Measurements from ENCODE around the gene DOCK8.
"Not testable (repeated sequence)": the region's sequence is repeated elsewhere in the genome, so short reads cannot be mapped to it uniquely, and the experiment has no call there.

DOCK8 gene

DNA sequence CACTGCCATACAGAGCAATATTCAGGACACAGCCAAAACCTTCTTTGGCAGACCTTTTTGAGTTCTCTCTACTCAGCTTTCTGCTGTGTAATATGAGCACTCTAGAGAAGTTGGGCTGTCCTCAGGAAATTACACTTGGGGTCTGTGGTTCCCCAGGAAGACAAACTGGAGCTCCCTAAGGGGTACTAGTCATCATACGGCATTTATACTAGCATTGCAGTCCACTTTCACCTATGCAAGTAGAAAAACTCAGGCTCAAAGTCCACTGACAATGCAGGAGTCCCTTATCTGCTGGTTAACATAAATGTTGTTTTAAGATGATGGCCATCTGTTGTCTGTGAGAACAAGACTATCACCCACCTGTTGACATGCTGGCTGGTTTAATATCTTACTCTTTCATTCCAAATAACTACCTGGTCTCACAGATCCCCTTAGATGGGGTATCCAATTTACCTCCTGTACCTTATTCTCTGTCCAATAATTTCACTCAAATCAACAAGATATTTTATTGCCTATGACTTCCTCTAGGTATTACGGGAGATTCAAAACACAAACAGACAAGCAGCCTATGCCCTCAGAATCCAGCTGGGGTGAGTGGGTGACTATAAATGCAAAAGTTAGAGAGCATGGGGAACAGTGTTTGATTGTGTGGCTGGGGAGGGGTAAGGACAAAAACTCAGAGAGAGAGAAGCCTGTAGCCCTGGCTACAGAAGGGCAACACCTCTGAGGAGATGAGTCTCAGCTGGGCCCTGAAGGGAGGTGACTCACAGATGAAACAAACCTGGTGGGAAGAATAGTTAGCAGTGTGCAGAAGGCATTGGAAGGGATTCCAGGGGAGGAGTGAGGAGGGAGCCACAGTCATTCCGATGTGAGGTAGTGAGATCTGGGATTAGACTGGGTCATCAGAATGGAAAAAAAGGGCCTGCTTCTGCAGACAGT, 10.2 kb downstream of the DOCK8 start:
- H2AFZ ChIP-seq (ENCODE audit: low read length, unreplicated experiment) = no peak overlapping the region
- no peak overlapping the region for H3K4me3 ChIP-seq (ENCODE audit: low read depth, low read length)
- no peak overlapping the region for H3K27ac ChIP-seq (ENCODE audit: low read depth, low read length)
- H3K4me1 ChIP-seq (ENCODE audit: control insufficient read depth, insufficient read depth, low read length, unreplicated experiment) = no peaks in the 10 kb centered on the region
- no peaks in the 10 kb centered on the region for H3K79me2 ChIP-seq (ENCODE audit: control insufficient read depth, insufficient read depth, low read length, unreplicated experiment)
- no peaks in the 10 kb centered on the region for H3K36me3 ChIP-seq (ENCODE audit: insufficient read depth, low read length)
- peaks cover 60% of the 10 kb centered on the region for H3K27me3 ChIP-seq (ENCODE audit: insufficient read depth, low read length)

DNA sequence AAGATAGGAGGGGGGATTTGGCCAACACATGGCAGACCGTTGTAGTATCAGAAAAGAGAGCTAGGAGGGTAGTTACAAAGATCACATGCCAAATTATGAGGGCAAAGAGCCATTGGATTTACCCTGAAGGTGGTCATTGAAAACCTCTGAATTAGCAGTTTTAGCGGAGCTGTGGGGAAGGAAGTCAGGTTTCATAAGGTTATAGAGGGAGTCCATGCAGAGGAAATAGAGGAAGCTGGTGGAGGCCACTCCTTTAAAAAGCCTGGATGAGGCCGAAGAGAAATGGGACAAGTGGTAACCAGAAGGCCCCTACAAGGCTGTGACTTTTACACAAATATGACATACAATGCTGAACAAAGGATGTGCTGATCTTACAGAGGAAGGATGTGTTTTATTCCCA, 13.2 kb downstream of the DOCK8 start:
- Histone ChIP-seq H3K36me3 (ENCODE audit: insufficient read depth, low read length) (no peaks in the 10 kb centered on the region), H3K27ac (ENCODE audit: low read depth, low read length) (no peak overlapping the region), H3K79me2 (ENCODE audit: control insufficient read depth, insufficient read depth, low read length, unreplicated experiment) (no peaks in the 10 kb centered on the region), H3K4me3 (ENCODE audit: low read depth, low read length) (no peak overlapping the region), H2AFZ (ENCODE audit: low read length, unreplicated experiment) (no peak overlapping the region), H3K27me3 (ENCODE audit: insufficient read depth, low read length) (peaks cover 43% of the 10 kb centered on the region), H3K4me1 (ENCODE audit: control insufficient read depth, insufficient read depth, low read length, unreplicated experiment) (no peaks in the 10 kb centered on the region)

DNA sequence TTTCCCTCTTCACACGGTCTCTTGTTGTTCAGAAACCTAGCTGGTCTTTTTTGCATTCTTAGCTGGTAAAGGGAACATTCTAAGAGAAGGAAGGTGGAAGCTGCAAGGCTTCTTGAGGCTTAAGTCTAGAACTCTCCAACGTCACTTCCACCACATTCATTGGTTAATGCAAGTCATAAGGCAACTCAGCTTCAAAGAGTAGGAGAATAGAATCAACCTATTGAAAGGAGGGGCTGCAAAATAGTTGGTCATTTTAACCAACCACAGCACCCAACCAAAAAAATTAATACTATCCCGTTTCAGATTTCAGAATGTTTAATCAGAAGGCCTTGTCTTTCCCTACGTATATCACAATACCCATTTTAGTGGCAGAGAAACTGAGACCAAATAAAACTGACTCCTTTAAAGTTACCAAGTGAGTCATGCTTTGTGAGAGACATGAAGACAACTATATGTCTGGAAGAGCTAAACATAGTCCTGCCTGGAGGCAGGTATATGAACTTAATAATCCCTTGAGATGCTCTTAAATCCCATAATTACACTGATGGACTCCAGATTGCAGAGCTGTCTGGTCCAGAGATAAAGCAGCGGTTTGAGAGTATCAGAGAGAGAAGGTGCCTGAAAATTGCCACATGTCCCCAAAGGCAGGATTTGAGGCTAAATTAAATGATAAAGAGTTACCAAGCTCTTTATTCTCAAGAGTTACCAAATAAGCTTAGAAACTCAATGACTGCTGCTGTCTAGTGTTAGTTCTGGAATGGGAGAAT, 14.4 kb downstream of the DOCK8 start:
- no peaks in the 10 kb centered on the region for H3K36me3 ChIP-seq (ENCODE audit: insufficient read depth, low read length)
- no peak overlapping the region for H3K27ac ChIP-seq (ENCODE audit: low read depth, low read length)
- H3K27me3 ChIP-seq (ENCODE audit: insufficient read depth, low read length) = peaks cover 30% of the 10 kb centered on the region
- no peak overlapping the region for H3K4me3 ChIP-seq (ENCODE audit: low read depth, low read length)
- no peaks in the 10 kb centered on the region for H3K4me1 ChIP-seq (ENCODE audit: control insufficient read depth, insufficient read depth, low read length, unreplicated experiment)
- no peaks in the 10 kb centered on the region for H3K79me2 ChIP-seq (ENCODE audit: control insufficient read depth, insufficient read depth, low read length, unreplicated experiment)
- H2AFZ ChIP-seq (ENCODE audit: low read length, unreplicated experiment) = no peak overlapping the region

DNA sequence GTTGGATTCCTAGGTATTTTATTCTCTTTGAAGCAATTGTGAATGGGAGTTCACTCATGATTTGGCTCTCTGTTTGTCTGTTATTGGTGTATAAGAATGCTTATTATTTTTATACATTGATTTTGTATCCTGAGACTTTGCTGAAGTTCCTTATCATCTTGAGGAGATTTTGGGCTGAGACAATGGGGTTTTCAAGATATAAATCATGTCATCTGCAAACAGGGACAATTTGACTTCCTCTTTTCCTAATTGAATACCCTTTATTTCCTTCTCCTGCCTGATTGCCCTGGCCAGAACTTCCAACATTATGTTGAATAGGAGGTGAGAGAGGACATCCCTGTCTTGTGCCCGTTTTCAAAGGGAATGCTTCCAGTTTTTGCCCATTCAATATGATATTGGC, 17.0 kb downstream of the DOCK8 start:
- not testable (repeated sequence) for H3K4me1 ChIP-seq (ENCODE audit: control insufficient read depth, insufficient read depth, low read length, unreplicated experiment); H3K4me3 ChIP-seq (ENCODE audit: low read depth, low read length); H2AFZ ChIP-seq (ENCODE audit: low read length, unreplicated experiment); H3K36me3 ChIP-seq (ENCODE audit: insufficient read depth, low read length); H3K79me2 ChIP-seq (ENCODE audit: control insufficient read depth, insufficient read depth, low read length, unreplicated experiment); H3K27ac ChIP-seq (ENCODE audit: low read depth, low read length)
- peaks cover 11% of the 10 kb centered on the region; the same call in 1 of the 2 replicates for H3K27me3 ChIP-seq (ENCODE audit: insufficient read depth, low read length)

DNA sequence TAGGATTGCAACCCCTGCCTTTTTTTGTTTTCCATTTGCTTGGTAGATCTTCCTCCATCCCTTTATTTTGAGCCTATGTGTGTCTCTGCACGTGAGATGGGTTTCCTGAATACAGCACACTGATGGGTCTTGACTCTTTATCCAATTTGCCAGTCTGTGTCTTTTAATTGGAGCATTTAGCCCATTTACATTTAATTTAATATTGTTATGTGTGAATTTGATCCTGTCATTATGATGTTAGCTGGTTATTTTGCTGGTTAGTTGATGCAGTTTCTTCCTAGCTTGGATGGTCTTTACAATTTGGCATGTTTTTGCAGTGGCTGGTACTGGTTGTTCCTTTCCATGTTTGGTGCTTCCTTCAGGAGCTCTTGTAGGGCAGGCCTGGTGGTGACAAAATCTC, 19.0 kb downstream of the DOCK8 start:
- not testable (repeated sequence) for H3K79me2 ChIP-seq (ENCODE audit: control insufficient read depth, insufficient read depth, low read length, unreplicated experiment); H3K4me1 ChIP-seq (ENCODE audit: control insufficient read depth, insufficient read depth, low read length, unreplicated experiment); H3K27ac ChIP-seq (ENCODE audit: low read depth, low read length); H2AFZ ChIP-seq (ENCODE audit: low read length, unreplicated experiment); H3K4me3 ChIP-seq (ENCODE audit: low read depth, low read length); H3K36me3 ChIP-seq (ENCODE audit: insufficient read depth, low read length); H3K27me3 ChIP-seq (ENCODE audit: insufficient read depth, low read length)

DNA sequence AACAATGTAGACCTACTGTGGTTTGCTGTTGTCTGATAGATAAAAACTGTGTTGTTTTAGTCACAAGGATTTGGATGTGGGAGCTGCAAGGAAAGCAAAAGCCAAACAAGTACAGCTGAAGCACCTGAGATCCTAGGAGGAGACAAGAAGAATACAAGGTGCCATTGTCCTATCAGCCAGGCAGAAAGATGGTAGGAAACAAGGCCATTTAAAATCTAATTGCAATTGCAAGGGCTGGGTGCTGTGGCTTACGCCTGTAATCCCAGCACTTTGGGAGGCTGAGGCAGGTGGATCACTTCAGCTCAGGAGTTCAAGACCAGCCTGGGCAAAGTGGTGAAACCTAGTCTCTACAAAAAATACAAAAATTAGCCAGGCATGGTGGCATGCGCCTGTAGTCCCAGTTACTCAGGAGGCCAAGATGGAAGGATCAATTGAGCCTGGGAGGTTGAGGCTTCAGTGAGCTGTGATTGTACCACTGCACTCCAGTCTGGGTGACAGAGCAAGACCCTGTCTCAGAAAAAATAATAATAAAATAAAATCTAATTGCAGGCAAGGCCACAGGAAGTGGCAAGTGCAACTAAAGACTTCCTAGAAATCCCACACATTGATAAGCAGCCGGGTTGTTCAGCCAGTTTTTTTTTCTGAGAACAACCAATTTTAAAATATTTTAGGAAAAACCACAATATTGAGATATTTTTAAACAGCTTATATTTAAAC, 22.6 kb downstream of the DOCK8 start:
- no peaks in the 10 kb centered on the region for H3K79me2 ChIP-seq (ENCODE audit: control insufficient read depth, insufficient read depth, low read length, unreplicated experiment)
- no peak overlapping the region for H3K27ac ChIP-seq (ENCODE audit: low read depth, low read length)
- no peaks in the 10 kb centered on the region for H3K36me3 ChIP-seq (ENCODE audit: insufficient read depth, low read length)
- no peak overlapping the region for H3K4me3 ChIP-seq (ENCODE audit: low read depth, low read length)
- H3K4me1 ChIP-seq (ENCODE audit: control insufficient read depth, insufficient read depth, low read length, unreplicated experiment) = no peaks in the 10 kb centered on the region
- no peak overlapping the region for H2AFZ ChIP-seq (ENCODE audit: low read length, unreplicated experiment)
- 0 out of 2 replicates have a peak, but pooled peaks cover 10% of the 10 kb centered on the region for H3K27me3 ChIP-seq (ENCODE audit: insufficient read depth, low read length)

DNA sequence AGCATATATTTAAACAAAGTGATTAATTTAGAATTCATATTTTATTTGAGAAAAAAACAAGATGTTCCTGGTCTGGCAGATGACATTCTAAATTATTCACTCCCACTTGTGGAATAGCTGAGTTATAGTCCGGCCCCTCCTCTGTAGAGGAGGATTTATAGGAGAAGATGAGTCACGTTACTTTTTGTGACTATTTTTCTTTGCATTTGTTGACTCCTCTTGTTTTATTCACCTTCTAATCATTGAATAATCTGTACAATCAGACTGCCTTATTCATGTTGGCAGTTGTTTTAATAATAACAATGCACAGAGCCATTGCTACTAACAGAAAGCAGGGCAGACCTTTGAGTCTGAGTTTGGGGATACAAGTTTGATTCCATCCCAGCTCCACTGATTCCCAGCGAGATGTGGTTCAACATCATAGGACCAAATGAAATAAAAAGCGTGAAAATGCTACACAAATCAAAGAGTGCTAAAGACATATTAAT, 23.2 kb downstream of the DOCK8 start:
- Histone ChIP-seq H3K4me1 (ENCODE audit: control insufficient read depth, insufficient read depth, low read length, unreplicated experiment) (no peaks in the 10 kb centered on the region), H3K36me3 (ENCODE audit: insufficient read depth, low read length) (no peaks in the 10 kb centered on the region), H3K27me3 (ENCODE audit: insufficient read depth, low read length) (0 out of 2 replicates have a peak, but pooled peaks cover 10% of the 10 kb centered on the region), H3K4me3 (ENCODE audit: low read depth, low read length) (no peak overlapping the region), H3K79me2 (ENCODE audit: control insufficient read depth, insufficient read depth, low read length, unreplicated experiment) (no peaks in the 10 kb centered on the region), H3K27ac (ENCODE audit: low read depth, low read length) (no peak overlapping the region), H2AFZ (ENCODE audit: low read length, unreplicated experiment) (no peak overlapping the region)

DNA sequence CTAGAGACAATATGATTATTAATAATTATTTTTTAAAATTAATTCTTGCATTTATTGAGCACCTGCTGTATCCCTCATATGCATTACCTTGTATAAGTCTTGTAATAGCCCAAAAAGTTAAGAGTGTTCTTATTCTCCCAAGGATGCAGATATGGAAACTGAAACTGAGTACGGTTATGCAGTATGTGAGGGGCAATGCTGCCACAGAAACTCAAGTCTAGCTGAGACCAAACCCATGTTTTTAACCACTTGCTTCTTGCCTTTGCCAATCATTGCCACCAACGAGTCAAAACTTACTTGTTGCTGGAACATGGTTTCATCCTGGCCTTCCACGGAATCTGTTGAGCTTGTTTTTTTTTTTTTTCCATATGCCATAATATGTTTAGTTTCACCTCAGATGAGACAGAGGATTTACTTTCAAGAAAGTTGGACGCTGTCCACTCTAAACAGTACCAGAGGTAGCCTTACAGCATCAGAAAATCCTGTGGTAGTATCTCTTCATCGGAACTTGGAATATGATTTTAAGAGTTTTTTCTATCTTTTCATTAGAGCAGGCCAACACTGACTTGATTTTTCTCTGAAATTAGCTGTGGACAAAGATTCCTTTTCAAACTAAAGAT, 27.9 kb downstream of the DOCK8 start:
- Histone ChIP-seq H3K36me3 (ENCODE audit: insufficient read depth, low read length) (no peaks in the 10 kb centered on the region), H3K27ac (ENCODE audit: low read depth, low read length) (no peak overlapping the region), H3K79me2 (ENCODE audit: control insufficient read depth, insufficient read depth, low read length, unreplicated experiment) (no peaks in the 10 kb centered on the region), H2AFZ (ENCODE audit: low read length, unreplicated experiment) (no peak overlapping the region), H3K27me3 (ENCODE audit: insufficient read depth, low read length) (0 out of 2 replicates have a peak, but pooled peaks cover 10% of the 10 kb centered on the region), H3K4me3 (ENCODE audit: low read depth, low read length) (no peak overlapping the region), H3K4me1 (ENCODE audit: control insufficient read depth, insufficient read depth, low read length, unreplicated experiment) (no peaks in the 10 kb centered on the region)

DNA sequence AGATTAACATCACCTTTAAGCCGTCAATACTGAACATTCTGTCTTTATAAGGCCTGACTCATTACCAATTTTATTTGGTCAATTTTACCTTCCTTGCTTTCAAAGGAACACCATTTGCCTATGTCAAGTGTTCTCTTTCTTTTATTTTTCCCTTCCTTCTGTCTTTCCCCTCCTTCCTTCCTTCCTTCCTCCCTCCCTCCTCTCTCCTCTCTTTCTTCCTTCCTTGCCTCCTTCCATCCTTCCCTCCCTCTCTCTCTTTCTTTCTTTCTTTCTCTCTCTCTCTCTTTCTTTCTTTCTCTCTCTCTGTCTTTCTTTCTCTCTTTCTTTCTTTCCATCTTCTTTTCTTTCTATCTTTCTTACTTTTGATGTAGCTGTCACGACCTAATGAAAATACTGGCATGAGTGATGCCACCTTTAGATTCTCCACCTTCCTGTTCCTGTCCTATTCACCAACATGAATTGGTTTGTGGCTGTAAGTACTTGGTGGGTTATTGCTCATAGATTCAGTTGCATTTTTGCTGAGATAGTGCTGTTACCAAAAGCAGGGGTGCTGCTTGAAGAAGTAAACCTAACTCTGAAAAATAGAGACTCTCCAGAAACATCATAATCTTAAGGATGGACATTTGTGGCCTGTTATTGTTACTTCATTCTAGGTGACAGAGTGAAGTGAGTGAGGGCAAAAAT, 33.8 kb downstream of the DOCK8 start:
- Histone ChIP-seq H3K27ac (ENCODE audit: low read depth, low read length) (no peak overlapping the region), H2AFZ (ENCODE audit: low read length, unreplicated experiment) (no peak overlapping the region), H3K36me3 (ENCODE audit: insufficient read depth, low read length) (no peaks in the 10 kb centered on the region), H3K27me3 (ENCODE audit: insufficient read depth, low read length) (peaks cover 12% of the 10 kb centered on the region; the same call in 1 of the 2 replicates), H3K4me3 (ENCODE audit: low read depth, low read length) (no peak overlapping the region), H3K4me1 (ENCODE audit: control insufficient read depth, insufficient read depth, low read length, unreplicated experiment) (no peaks in the 10 kb centered on the region), H3K79me2 (ENCODE audit: control insufficient read depth, insufficient read depth, low read length, unreplicated experiment) (no peaks in the 10 kb centered on the region)

Data from ACC112 (cell line).